ENCODE data around the gene ASTL. TPM values are rescaled to one million over a fixed set of nuclear protein-coding genes. Genes with fewer than 3 reads are reported as not detected.

The ASTL gene
- total RNA-seq, 8 experiments from 2014 or later, result 0.14 to 0.57 (median 0.29) TPM; not detected in 5

GRCh38 chr2:96099861-96100798 is 38.2 kb downstream of the ASTL start:
- ATAC-seq (replicated peaks in 6 of 8), result no peak
- WGBS, 10 experiments, result 51 to 100% (median 77%) methylated on average over 1 to 4 of the region's 12 CpGs; no CpG with 5 or more reads in 3 of the 10 experiments
- H3K4me3 ChIP-seq, result no peak overlapping the region
- H3K4me1 ChIP-seq (replicated peaks in 1 of 2), result peaks cover 7 to 23% of the 10 kb centered on the region in 2 donors
- peak overlapping the region in 1 of 2 donors; percentile 10 for H3K27ac ChIP-seq
- in situ Hi-C loops (cut with MboI; ENCODE audit: low pct_unique_long_range_greater_than_20kb in 2 of 9, low sequenced_read_pairs in 9 of 9, unreplicated experiment in 9 of 9), result loop anchor here in 2 of 9 experiments (25.0 kb wide), 1 partner anchor 88 kb away; no protein-coding TSS in a partner anchor

- 59 to 100% (median 80%) methylated on average over 2 to 5 of the region's 11 CpGs; no CpG with 5 or more reads in 6 of the 10 experiments for WGBS, 10 experiments
- ATAC-seq (replicated peaks in 6 of 8), result peak in 5 of 8 experiments; percentile 70 to 95 (median 93)
- in situ Hi-C loops (cut with MboI; ENCODE audit: low pct_unique_long_range_greater_than_20kb in 2 of 9, low sequenced_read_pairs in 9 of 9, unreplicated experiment in 9 of 9), result no loop called here
- Histone ChIP-seq H3K27ac (peak overlapping the region in 1 of 2 donors; percentile 84), H3K4me1 (replicated peaks in 1 of 2) (peaks cover 7 to 23% of the 10 kb centered on the region in 2 donors), H3K4me3 (no peak overlapping the region)
Measured at GRCh38 chr2:96098900-96099590, 39.3 kb downstream of the ASTL start.

- Histone ChIP-seq H3K4me3 (no peak overlapping the region), H3K27ac (peak overlapping the region in 1 of 2 donors; percentile 84), H3K4me1 (replicated peaks in 1 of 2) (peaks cover 7 to 23% of the 10 kb centered on the region in 2 donors)
- in situ Hi-C loops (cut with MboI; ENCODE audit: low pct_unique_long_range_greater_than_20kb in 2 of 9, low sequenced_read_pairs in 9 of 9, unreplicated experiment in 9 of 9), result no loop called here
- ATAC-seq (replicated peaks in 6 of 8), result no peak
- WGBS, 10 experiments, result 0 to 100% (median 83%) methylated on average over 1 to 5 of the region's 7 CpGs; no CpG with 5 or more reads in 1 of the 10 experiments
Measured at GRCh38 chr2:96097951-96098823, 40.1 kb downstream of the ASTL start.

GRCh38 chr2:96097441-96097840 is 40.9 kb downstream of the ASTL start:
- in situ Hi-C loops (cut with MboI; ENCODE audit: low pct_unique_long_range_greater_than_20kb in 2 of 9, low sequenced_read_pairs in 9 of 9, unreplicated experiment in 9 of 9), result no loop called here
- no peak overlapping the region for H3K4me3 ChIP-seq
- peaks cover 7 to 23% of the 10 kb centered on the region in 2 donors for H3K4me1 ChIP-seq (replicated peaks in 1 of 2)
- H3K27ac ChIP-seq, result no peak overlapping the region
- no peak for ATAC-seq (replicated peaks in 6 of 8)
- WGBS, 10 experiments, result 33 to 100% (median 83%) methylated on average over 1 to 5 of the region's 5 CpGs; no CpG with 5 or more reads in 2 of the 10 experiments

- WGBS, 10 experiments, result 43 to 100% (median 88%) methylated on average over 2 to 7 of the region's 7 CpGs; no CpG with 5 or more reads in 1 of the 10 experiments
- no peak overlapping the region for H3K27ac ChIP-seq
- H3K4me3 ChIP-seq, result no peak overlapping the region
- in situ Hi-C loops (cut with MboI; ENCODE audit: low pct_unique_long_range_greater_than_20kb in 2 of 9, low sequenced_read_pairs in 9 of 9, unreplicated experiment in 9 of 9), result no loop called here
- ATAC-seq (replicated peaks in 6 of 8), result no peak
- H3K4me1 ChIP-seq (replicated peaks in 1 of 2), result peaks cover 7 to 15% of the 10 kb centered on the region in 2 donors
Measured at GRCh38 chr2:96095116-96095636, 43.1 kb downstream of the ASTL start.

- Histone ChIP-seq H3K27ac (no peak overlapping the region), H3K4me3 (no peak overlapping the region), H3K4me1 (replicated peaks in 1 of 2) (peaks cover 1 to 6% of the 10 kb centered on the region in 2 donors)
- no peak for ATAC-seq (replicated peaks in 6 of 8)
- in situ Hi-C loops (cut with MboI; ENCODE audit: low pct_unique_long_range_greater_than_20kb in 2 of 9, low sequenced_read_pairs in 9 of 9, unreplicated experiment in 9 of 9), result no loop called here
- 0 to 100% (median 90%) methylated on average over 1 to 4 of the region's 4 CpGs; no CpG with 5 or more reads in 2 of the 10 experiments for WGBS, 10 experiments
Measured at GRCh38 chr2:96093528-96093927, 44.8 kb downstream of the ASTL start.

GRCh38 chr2:96092951-96093350 is 45.4 kb downstream of the ASTL start:
- in situ Hi-C loops (cut with MboI; ENCODE audit: low pct_unique_long_range_greater_than_20kb in 2 of 9, low sequenced_read_pairs in 9 of 9, unreplicated experiment in 9 of 9), result no loop called here
- 50 to 100% (median 89%) methylated on average over 1 to 3 of the region's 3 CpGs; no CpG with 5 or more reads in 2 of the 10 experiments for WGBS, 10 experiments
- Histone ChIP-seq H3K4me1 (replicated peaks in 1 of 2) (no peaks in the 10 kb centered on the region), H3K27ac (no peak overlapping the region), H3K4me3 (no peak overlapping the region)
- ATAC-seq (replicated peaks in 6 of 8), result peak in 2 of 8 experiments; percentile 9 to 35

GRCh38 chr2:96092573-96092877 is 45.8 kb downstream of the ASTL start:
- Histone ChIP-seq H3K4me1 (replicated peaks in 1 of 2) (no peaks in the 10 kb centered on the region), H3K27ac (no peak overlapping the region), H3K4me3 (no peak overlapping the region)
- in situ Hi-C loops (cut with MboI; ENCODE audit: low pct_unique_long_range_greater_than_20kb in 2 of 9, low sequenced_read_pairs in 9 of 9, unreplicated experiment in 9 of 9), result no loop called here
- no peak for ATAC-seq (replicated peaks in 6 of 8)
- WGBS, 10 experiments, result 94 to 100% (median 100%) methylated on average over 1 to 4 of the region's 4 CpGs; no CpG with 5 or more reads in 4 of the 10 experiments

- Histone ChIP-seq H3K4me3 (no peak overlapping the region), H3K4me1 (replicated peaks in 1 of 2) (no peaks in the 10 kb centered on the region), H3K27ac (no peak overlapping the region)
- peak in 3 of 8 experiments; percentile 87 to 98 (median 93) for ATAC-seq (replicated peaks in 6 of 8)
- 20 to 93% (median 90%) methylated on average over 1 to 6 of the region's 18 CpGs; no CpG with 5 or more reads in 7 of the 10 experiments for WGBS, 10 experiments
- in situ Hi-C loops (cut with MboI; ENCODE audit: low pct_unique_long_range_greater_than_20kb in 2 of 9, low sequenced_read_pairs in 9 of 9, unreplicated experiment in 9 of 9), result no loop called here
Measured at GRCh38 chr2:96091711-96092572, 46.4 kb downstream of the ASTL start.

GRCh38 chr2:96091141-96091710 is 47.1 kb downstream of the ASTL start:
- WGBS, 10 experiments, result 80 to 97% (median 90%) methylated on average over 2 to 6 of the region's 14 CpGs; no CpG with 5 or more reads in 6 of the 10 experiments
- Histone ChIP-seq H3K4me1 (replicated peaks in 1 of 2) (no peaks in the 10 kb centered on the region), H3K27ac (no peak overlapping the region), H3K4me3 (no peak overlapping the region)
- in situ Hi-C loops (cut with MboI; ENCODE audit: low pct_unique_long_range_greater_than_20kb in 2 of 9, low sequenced_read_pairs in 9 of 9, unreplicated experiment in 9 of 9), result no loop called here
- ATAC-seq (replicated peaks in 6 of 8), result no peak

GRCh38 chr2:96090196-96090926 is 47.9 kb downstream of the ASTL start:
- 72 to 95% (median 79%) methylated on average over 2 to 9 of the region's 12 CpGs for WGBS, 10 experiments
- no peak overlapping the region for H3K27ac ChIP-seq
- H3K4me1 ChIP-seq (replicated peaks in 1 of 2), result no peaks in the 10 kb centered on the region
- in situ Hi-C loops (cut with MboI; ENCODE audit: low pct_unique_long_range_greater_than_20kb in 2 of 9, low sequenced_read_pairs in 9 of 9, unreplicated experiment in 9 of 9), result no loop called here
- H3K4me3 ChIP-seq, result no peak overlapping the region
- no peak for ATAC-seq (replicated peaks in 6 of 8)
